ENCODE data around the gene TRIM41. TPM values are rescaled to one million over a fixed set of nuclear protein-coding genes. Genes with fewer than 3 reads are reported as not detected.
A peak's percentile ranks its signal among the peaks of the same experiment; 100 is the strongest.

Gene TRIM41
- total and polyA plus RNA-seq, 2 of the 13 experiments (the other 11 are each of a cell fraction or from before 2014, with no cell fraction given), result 10.2 to 16.7 TPM

- TF ChIP-seq ZNF280D (CRISPR knock-in tag; IDR thresholded peaks at IDR 0.05), result peak; percentile 77; the same call in 1 of the 2 replicates
- TF ChIP-seq NFYC (CRISPR knock-in tag; IDR thresholded peaks at IDR 0.05), result 0 out of 2 replicates have a peak, but pooled peaks have one; percentile 18
- TF ChIP-seq ZNF746 (CRISPR knock-in tag; IDR thresholded peaks at IDR 0.05), result peak; percentile 44; the same call in 1 of the 2 replicates
- TF ChIP-seq TBP (CRISPR knock-in tag; IDR thresholded peaks at IDR 0.05), result 0 out of 2 replicates have a peak, but pooled peaks have one; percentile 3
- TF ChIP-seq ZNF83 (CRISPR knock-in tag; IDR thresholded peaks at IDR 0.05; ENCODE audit: borderline replicate concordance), result peak; percentile 84; the same call in 1 of the 2 replicates
- peak; percentile 87 for TF ChIP-seq SRSF1 (optimal IDR thresholded peaks at IDR 0.05; ENCODE audit: low read depth, low read length)
- TF ChIP-seq SMARCC2 (IDR thresholded peaks at IDR 0.05), result no peak
- TF ChIP-seq ARNT (IDR thresholded peaks at IDR 0.05), result no peak
- 0 out of 2 replicates have a peak, but pooled peaks have one; percentile 63 for TF ChIP-seq ZNF773 (CRISPR knock-in tag; IDR thresholded peaks at IDR 0.05; ENCODE audit: borderline replicate concordance)
- TF ChIP-seq SMAD3 (CRISPR knock-in tag; IDR thresholded peaks at IDR 0.05), result no peak
- TF ChIP-seq IKZF5 (CRISPR knock-in tag; IDR thresholded peaks at IDR 0.05), result peak; percentile 86
- 0 out of 2 replicates have a peak, but pooled peaks have one; percentile 22 for TF ChIP-seq ARID3A (IDR thresholded peaks at IDR 0.05; ENCODE audit: low read depth, low read length)
- peak; percentile 64; the same call in 1 of the 2 replicates for TF ChIP-seq ZNF879 (CRISPR knock-in tag; IDR thresholded peaks at IDR 0.05)
- peak; percentile 81; the same call in 1 of the 2 replicates for TF ChIP-seq HNRNPL (IDR thresholded peaks at IDR 0.05; ENCODE audit: low read depth, low read length)
- TF ChIP-seq ISL2 (CRISPR knock-in tag; IDR thresholded peaks at IDR 0.05), result 0 out of 2 replicates have a peak, but pooled peaks have one; percentile 22
- no peak for TF ChIP-seq MTF1 (CRISPR knock-in tag; IDR thresholded peaks at IDR 0.05)
Measured at GRCh38 chr5:181223058-181223728, at the start of gene TRIM41 (continued).
